LNCAP (cell line): ENCODE measurements around the gene SDF2L1.

ENCODE experiments used
- CTCF ChIP-seq: fragments of 450-650 bp; IDR thresholded peaks from 2 replicates; pipeline ENCODE4 v1.5.1; 2017; ENCODE audit warnings: mild to moderate bottlenecking

Gene SDF2L1

GRCh38 chr22:21615731-21616130, 26.4 kb upstream of the SDF2L1 start:
- no peak for TF ChIP-seq CTCF

- no peak for TF ChIP-seq CTCF
Observed at GRCh38 chr22:21621025-21621424, 21.1 kb upstream of the SDF2L1 start.

- TF ChIP-seq CTCF = no peak
Observed at GRCh38 chr22:21622011-21622918, 19.8 kb upstream of the SDF2L1 start.

GRCh38 chr22:21622919-21623647, 19.0 kb upstream of the SDF2L1 start:
- TF ChIP-seq CTCF = no peak

GRCh38 chr22:21623648-21623970, 18.5 kb upstream of the SDF2L1 start:
- no peak for TF ChIP-seq CTCF

GRCh38 chr22:21624120-21624879, 17.8 kb upstream of the SDF2L1 start:
- TF ChIP-seq CTCF = peak; percentile 74

- TF ChIP-seq CTCF = no peak
Observed at GRCh38 chr22:21624880-21625791, 17.0 kb upstream of the SDF2L1 start.
